GM19023 (cell line): ENCODE data around the gene PARP14.
"Not testable (repeated sequence)": the region's sequence is repeated elsewhere in the genome, so short reads cannot be mapped to it uniquely, and the experiment has no call there.

Experiments
- ATAC-seq: cut with Tn5 transposase; IDR thresholded peaks from one replicate; pipeline ENCODE4 v1.9.1; 2021; ENCODE audit warnings: mild to moderate bottlenecking, moderate library complexity; ENCODE audit not compliant: unreplicated experiment

Gene PARP14

DNA sequence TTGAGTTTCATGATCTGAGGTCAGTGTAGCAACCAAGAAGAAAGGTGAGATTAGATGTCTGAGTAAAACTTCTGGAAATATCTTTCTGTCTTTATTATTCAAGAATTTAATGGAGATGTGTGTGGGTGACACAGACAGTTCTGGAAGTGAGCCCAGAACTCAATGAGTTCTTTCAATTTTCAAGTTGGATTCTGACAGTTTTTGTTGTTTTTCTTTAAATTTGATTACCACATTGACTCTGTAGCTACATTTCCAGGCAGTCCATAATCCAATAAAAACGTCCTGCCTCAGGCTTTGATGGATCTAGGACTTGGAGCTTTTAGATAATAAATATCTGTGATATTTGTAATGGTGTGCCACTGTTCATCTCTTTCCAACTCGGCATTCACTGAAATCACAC lies 3.9 kb upstream of the PARP14 start:
- no peak for ATAC-seq

- no peak for ATAC-seq
These were observed 3.4 kb upstream of the PARP14 start for GRCh38 chr3:122677216-122677615.

GRCh38 chr3:122678506-122678905 lies 2.1 kb upstream of the PARP14 start:
- ATAC-seq, result no peak

GRCh38 chr3:122679085-122679881 lies 1.4 kb upstream of the PARP14 start:
- ATAC-seq, result no peak

DNA sequence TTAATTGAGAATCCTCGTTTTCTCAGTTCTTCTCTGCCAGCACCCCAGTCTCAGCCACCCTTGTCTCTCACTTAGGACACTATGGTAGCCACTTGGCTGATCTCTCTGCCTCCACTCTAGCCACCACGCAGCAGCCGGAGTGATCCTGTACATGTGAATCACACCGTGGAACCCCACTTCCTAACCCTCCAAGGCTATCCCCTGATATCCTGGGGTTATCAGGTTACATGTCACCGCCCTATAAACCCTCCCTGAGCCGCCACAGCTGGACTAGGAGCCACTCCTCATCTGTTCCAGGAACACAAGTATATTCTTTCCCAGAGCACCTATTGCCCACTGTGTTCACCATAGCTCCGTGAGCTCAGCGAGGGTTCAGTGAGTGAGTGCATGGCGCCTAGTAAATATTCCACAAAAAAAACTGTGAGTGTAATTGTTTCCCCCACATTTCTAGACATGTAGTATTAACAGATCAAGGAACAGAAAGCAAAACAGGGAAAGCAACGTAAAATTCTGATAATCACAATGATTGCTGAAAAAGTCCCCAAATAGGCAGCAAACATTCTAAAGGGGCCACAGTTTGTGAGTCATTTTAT lies 661 bp upstream of the PARP14 start:
- ATAC-seq, result peak; percentile 7

DNA sequence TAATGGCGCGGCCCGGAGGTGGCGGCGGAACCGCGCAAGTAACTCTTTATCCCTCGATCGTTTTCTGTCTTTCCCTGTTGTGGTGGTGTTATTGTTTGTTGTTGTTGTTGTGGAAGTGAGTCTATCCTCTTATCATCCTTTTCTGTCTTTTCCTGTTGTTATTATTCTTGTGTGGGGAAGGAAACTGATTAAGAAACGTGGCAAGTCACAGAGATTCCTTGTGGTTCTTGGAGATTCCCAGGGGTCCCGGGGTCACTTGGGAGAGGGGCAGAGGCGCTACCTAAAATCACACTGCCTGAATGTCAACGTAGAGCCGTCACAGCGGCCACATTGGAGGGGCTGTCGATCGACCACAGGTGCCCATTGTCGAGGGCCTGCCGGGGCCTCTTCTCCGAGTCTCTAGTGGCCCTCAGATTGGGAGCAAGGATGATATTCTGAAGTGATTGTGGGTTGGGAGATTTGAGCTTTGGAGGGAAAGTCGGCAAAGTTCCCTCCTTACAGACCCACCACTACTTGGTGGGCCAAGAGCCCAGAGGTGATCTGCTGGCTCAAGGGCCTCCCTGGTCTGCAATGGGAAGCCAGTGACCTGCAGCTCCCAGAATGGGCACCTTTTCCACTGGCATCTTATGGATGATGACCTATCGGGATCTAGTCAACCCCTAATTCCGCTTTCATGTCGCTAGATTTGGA lies 790 bp downstream of the PARP14 start:
- no peak for ATAC-seq

DNA sequence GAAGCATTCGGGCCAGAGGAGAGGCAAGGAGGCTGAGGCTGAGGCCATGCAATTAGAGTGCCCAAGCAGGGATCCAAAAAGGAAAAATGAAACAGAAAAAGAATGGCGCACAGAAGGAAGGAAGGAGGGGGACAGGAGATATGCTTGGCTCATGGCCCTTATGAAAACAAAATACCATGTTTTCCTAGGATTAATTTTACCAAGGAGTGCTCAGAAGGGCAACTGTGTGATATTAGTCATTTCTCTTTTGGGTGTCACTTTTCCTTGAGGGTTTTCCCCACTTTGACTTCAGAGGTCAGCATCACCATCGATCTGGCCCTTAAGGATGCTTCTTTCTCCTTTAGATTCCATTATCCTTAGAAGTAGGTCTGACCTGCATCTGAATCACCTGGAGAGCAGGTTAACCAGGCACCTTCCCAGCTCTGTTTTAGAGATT lies 1.4 kb downstream of the PARP14 start:
- ATAC-seq, result no peak

- ATAC-seq, result not testable (repeated sequence)
These were observed 2.3 kb downstream of the PARP14 start for GRCh38 chr3:122682778-122683411.

GRCh38 chr3:122687298-122687697 lies 6.7 kb downstream of the PARP14 start:
- ATAC-seq, result no peak

DNA sequence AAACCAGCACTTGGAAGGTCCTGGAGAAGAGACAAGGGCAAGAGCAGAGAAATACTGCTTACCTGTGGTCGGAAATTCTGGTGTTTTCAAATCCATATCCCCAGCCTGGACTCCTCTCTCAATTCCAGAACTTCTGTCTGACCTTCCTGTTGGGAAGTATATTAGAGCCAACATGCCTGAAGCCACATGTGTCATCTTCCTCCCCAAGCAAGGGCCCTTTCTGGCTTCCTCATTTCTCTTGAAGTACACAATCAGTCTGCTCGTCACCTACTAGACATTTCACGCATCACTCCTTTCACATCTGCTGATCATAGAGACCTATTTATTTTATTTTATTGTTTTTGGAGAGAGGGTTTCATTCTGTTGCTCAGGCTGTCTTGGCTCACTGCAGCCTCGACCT lies 8.4 kb downstream of the PARP14 start:
- ATAC-seq, result no peak

DNA sequence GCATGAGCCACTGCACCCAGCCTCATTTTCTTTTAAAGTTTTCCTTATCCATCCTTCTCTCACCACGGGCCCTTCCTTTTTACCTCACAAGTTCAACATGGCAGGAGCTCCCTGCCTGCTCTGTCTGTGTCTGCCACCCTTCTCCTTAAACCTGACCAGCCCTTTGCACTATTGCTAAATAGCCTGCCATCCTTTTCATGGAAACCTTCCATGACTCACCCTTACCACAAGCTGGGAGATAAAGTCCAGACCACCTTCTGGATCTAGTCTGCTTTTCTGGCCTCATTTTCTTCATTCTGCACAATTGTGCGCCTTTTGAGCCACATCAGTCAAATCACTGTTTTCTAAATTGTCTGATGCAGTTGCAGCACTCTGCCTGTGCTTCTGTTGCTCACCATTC lies 8.9 kb downstream of the PARP14 start:
- no peak for ATAC-seq

DNA sequence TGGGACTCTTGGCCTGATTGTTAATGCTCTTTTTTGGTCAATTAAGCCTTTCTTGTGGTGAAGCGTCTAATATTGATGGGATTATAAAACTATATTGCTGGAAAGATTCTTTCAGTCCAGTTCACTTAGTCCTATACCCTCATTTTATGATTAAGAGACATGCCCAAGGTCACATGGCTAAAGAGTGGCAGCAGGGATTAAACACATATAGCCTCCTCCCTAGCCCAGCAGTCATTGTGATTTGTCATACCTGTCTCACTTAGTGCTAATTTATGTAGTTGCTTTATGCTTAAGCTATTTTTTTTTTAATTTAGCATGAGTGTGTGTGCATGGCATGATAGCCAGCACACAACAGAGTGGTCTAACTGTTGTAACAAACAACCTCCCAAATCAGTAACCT lies 9.5 kb downstream of the PARP14 start:
- no peak for ATAC-seq

DNA sequence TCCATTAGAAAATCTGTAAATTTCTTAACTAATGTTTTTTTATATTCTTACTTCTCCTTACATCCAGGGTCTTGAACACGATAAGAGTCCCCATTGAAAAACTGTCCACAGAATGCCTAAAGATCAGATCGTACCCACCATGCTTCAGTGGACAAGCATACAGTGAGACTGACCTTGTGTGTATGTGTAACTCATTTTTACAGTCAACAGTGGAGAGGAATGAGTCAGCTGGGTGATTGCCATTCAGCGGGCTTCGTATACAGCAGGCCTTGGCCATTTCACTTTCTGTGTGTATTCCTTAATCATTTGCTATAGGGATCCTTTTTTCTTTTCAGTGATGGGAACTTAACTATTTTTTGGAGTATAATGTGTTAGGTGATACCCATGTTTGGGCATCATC lies 10.6 kb downstream of the PARP14 start:
- peak; percentile 83 for ATAC-seq

DNA sequence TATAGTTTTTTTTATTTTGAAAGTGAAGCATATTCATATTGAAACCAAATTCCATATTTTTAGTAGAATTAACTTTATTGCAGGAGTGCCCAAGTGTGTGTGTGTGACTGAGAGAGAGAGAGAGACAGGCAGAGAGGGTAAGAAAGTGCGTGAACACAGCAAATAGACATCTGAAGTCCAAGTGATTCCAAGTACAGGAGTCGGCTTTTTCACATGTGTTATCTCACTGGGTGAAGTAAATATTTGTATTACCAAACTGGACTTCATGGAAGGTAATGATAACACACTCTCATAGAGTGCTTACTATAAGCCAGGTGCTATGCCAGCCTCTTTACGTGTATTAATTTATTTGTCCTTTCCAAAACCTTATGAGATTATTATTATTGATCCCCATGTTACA lies 12.0 kb downstream of the PARP14 start:
- ATAC-seq, result no peak

- no peak for ATAC-seq
These were observed 14.3 kb downstream of the PARP14 start for GRCh38 chr3:122694966-122695365.

DNA sequence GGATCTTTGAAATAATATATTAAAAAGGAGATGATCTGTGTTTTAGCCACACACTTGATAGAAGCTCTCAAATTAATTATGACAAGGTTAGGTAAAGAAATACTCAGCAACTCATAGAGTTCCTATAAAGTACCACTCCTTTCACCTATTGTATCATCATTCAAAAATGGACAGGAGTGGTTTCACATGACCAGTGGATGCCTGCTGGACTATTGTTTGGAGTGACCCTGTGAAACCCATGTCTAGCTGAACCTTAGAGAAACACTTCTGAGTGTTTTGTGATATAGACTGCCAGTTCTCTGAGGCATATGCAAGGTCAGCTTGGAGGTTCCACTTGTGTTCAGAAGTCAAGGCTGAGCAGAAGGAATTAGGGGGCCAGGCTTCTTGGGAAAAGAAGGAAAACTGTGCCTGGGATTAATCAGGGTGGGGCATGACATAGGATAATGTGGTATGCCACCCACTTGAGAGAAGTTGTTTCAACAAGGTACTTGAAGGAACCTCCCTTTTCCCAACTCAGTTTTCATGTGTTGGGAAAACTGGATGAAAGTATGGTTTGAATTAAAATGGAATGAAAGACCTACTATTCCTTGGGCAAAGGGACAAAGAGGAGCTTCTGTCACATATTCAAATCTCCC lies 15.4 kb downstream of the PARP14 start:
- no peak for ATAC-seq

- ATAC-seq, result peak; percentile 93
These were observed 17.4 kb downstream of the PARP14 start for GRCh38 chr3:122697952-122698620.

GRCh38 chr3:122700193-122700592 lies 19.6 kb downstream of the PARP14 start:
- no peak for ATAC-seq

- no peak for ATAC-seq
These were observed 24.7 kb downstream of the PARP14 start for GRCh38 chr3:122705379-122705778.

DNA sequence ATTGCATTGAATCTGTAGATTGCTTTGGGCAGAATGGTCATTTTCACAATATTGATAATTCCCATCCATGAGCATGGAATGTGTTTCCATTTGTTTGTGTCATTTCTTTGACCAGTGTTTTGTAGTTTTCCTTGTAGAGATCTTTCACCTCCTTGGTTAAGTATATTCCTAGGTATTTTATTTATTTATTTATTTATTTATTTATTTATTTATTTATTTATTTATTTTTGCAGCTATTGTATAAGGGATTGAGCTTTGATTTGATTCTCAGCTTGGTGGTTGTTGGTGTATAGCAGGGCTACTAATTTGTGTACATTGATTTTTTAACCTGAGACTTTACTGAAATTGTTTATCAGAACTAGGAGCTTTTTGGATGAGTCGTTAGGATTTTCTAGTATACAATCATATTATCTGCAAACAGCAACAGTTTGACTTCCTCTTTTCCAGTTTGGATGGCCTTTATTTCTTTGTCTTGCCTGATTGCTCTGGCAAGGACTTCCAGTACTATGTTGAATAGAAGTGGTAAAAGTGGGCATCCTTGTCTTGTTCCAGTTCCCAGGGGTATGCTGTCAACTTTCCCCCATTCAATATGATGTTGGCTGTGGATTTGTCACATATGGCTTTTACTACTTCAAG lies 30.1 kb downstream of the PARP14 start:
- ATAC-seq, result not testable (repeated sequence)
